HG02759 (cell line): ENCODE measurements around the gene RBM47.

ENCODE experiments used
- ATAC-seq: cut with Tn5 transposase; IDR thresholded peaks from one replicate; pipeline ENCODE4 v1.9.1; 2021; ENCODE audit warnings: mild to moderate bottlenecking, moderate library complexity; ENCODE audit not compliant: unreplicated experiment

RBM47 gene

DNA sequence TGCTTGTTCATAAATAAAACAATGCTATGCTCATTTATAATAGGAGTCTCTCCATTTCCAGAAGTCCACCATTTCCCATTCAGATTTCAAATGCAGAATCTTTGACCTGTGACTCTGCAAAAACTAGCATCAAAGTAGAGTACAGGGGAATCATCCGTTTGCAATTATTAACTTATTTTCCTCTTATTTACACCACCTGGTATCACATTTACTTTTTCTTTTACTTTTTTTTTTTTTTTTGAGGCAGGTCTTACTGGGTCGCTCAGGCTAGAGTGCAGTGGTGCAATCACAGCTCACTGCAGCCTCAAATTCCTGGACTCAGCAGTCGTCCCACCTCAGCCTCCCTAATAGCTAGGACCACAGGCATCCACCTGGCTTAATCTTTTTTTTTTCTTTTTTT is 37.6 kb downstream of the RBM47 start:
- no peak for ATAC-seq

DNA sequence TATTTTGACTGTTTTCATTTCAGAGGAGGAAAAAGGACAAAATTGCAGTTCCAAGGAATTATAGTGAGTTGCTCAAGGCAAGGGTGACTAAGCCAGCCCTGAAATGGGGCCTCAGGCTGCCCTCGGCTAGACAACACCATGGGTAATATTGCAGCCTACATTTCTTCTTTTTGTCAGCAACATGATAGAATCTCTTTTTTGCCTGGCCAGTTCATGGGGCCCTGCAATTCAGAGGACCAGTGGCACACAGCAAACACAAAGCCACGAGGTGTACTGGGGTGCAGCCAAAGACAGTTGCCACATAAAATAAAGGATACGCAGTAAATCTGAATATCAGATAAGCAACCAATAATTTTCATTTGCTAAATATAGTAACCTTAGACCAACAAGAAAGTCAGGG is 41.8 kb downstream of the RBM47 start:
- ATAC-seq = no peak

GRCh38 chr4:40587351-40587750 is 42.3 kb downstream of the RBM47 start:
- ATAC-seq = no peak

GRCh38 chr4:40586729-40587128 is 42.9 kb downstream of the RBM47 start:
- ATAC-seq = no peak

- no peak for ATAC-seq
These were observed 43.6 kb downstream of the RBM47 start for GRCh38 chr4:40586034-40586433.

DNA sequence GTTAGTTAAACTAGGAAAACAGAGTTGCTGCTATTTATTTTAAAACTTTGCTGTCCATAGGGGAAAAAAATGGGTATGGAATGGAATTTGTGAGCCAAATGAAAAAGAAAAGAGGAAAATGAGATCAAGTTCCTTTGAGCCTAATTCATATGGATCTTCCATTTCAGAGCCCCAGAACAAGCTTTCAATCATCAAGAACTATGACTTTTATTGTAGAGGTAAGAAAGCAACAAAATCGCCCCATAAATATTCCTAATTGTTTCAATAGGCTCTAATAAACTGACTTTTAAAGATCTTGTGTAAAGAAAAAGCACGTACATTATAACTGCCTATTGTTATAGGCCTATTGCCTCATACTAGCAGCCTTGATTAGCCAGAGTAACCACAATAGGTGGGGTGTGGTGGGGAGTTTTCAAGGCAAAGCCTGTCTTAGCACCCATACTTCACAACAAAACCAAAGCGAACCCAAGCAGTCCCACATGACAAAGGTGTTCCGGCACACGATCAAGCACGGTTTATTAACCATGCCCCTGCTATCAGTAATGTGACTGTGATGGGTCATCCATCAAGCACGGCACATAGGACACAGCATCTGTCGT is 44.4 kb downstream of the RBM47 start:
- ATAC-seq = no peak

DNA sequence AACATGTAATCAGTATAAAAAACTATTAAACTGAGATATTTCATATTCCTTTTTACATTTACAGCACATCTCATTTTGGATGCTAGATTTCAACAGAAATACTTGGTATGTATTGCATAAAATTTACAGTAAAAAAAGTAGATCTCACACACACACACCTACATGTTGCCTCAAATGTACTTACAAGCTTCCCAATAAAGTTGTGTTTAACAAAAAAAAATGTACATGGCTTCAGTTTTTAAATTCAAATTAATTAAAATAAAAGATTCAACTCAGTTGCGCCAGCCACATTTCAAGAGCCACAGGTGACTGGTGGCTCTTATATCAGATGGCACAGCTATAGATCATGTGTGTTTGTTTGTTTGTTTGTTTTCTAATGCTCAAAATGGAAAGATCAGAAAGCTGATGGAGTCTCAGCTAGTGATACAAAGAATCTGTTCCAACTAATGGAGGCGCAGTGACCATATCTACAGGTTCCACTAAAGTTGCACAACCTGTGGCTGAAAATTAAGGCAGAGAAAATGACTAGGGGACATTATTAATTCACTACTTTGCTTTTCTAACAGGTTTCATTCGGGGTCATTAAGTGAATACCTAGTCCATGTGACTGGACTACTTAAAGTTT is 45.0 kb downstream of the RBM47 start:
- no peak for ATAC-seq

DNA sequence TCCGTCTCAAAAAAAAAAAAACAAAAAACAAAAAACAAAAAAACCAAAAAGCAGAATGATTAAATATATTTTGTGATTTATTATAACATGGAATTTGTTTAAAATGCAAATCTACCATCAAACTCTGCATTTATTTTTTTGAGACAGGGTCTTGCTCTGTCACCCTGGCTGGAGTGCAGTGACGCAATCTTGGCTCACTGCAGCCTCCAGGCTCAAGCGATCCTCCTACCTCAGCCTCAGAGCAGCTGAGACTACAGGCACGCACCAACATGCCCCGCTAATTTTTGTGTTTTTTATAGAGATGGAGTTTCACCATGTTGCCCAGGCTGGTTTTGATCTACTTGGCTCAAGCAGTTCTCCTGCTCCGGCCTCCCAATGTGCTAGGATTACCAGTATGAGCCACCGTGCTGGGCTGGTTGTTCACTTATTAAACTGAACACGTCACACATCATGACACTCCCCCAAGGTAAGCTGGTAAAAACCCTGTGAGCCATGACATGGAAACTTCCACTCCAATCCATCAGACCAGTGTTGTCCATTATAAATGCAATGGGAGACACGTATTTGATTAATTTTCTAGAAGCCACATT is 45.7 kb downstream of the RBM47 start:
- no peak for ATAC-seq

- ATAC-seq = no peak
These were observed 47.3 kb downstream of the RBM47 start for GRCh38 chr4:40582413-40582812.

DNA sequence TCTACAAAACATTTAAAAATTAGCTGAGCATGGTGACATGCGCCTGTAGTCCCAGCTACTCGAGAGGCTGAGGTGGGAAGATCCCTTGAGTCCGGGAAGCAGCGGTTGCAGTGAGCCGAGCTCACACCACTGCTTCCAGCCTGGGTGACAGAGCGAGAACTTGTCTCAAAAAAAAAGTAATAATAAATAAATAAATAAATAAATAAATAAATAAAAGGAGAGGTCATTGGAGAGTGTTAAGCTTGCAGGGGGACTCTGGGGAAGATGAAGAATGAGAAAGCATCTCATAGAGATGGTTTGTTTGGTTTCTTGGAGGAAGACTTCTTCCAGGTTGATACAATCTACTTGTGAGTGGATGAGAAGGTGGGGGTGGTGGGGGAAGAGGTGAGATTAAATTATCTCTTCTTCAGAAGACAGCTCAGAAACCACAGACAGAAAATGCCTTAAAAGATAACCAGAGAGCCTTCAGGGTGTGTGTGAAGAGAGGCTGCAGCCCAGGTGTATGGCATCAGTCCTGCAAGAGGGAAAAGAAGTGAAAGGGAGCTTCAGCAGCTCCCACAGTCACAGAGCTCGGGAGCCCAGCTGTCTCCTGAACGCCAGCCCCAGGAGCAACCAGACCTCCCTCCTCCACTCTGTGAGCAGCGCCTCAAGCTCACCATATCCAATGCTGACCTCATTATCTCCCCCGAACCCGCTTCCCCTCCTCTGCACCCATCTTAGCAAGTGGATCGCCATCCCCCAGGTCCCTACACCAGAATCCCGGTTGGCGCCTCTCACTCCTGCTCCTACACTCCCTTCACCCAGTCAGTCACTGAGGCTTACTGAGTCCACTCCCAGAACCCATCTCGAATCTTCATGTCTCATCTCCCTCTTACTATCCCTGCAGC is 48.2 kb downstream of the RBM47 start:
- no peak for ATAC-seq

DNA sequence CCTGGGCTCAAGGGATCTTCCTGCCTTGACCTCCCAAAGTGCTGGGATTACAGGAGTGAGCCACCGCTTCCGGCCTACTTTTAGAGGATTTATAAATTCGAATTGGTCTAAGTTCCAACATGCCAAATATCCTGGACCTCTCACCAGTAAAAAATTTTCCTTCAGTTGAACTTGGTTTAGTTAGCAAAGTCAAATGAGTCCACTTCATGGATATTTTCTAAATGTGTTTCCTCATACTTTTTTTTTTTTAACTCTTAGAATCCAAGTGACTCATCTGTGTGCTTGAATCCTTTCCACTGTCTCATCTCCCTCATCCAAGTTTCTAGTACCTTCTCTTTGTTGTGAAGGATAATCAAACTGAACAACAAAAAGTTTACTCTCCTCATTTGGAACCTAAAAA is 49.7 kb downstream of the RBM47 start:
- ATAC-seq = no peak

- no peak for ATAC-seq
These were observed 51.9 kb downstream of the RBM47 start for GRCh38 chr4:40577588-40578253.

GRCh38 chr4:40576651-40577480 is 52.8 kb downstream of the RBM47 start:
- ATAC-seq = peak; percentile 71

DNA sequence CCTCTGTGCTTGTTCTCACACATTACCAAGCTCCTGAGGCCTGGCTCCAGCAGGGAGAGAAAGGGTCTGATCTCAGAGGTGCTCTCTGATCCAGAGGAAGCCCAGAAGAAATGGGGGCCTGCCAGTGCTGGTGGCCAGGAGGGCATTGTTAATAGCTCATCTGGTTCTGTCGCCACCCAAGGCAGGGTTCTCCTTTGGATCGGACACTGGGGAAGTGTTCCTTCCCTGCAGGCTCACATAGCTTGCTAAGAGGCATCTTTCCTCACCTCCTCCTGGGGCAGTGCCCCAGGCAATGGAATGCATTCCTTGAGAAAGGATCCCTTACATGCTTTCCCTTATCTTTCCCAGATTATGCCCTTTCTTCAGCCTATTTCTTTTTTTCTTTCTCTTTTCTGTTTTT is 53.8 kb downstream of the RBM47 start:
- ATAC-seq = no peak

DNA sequence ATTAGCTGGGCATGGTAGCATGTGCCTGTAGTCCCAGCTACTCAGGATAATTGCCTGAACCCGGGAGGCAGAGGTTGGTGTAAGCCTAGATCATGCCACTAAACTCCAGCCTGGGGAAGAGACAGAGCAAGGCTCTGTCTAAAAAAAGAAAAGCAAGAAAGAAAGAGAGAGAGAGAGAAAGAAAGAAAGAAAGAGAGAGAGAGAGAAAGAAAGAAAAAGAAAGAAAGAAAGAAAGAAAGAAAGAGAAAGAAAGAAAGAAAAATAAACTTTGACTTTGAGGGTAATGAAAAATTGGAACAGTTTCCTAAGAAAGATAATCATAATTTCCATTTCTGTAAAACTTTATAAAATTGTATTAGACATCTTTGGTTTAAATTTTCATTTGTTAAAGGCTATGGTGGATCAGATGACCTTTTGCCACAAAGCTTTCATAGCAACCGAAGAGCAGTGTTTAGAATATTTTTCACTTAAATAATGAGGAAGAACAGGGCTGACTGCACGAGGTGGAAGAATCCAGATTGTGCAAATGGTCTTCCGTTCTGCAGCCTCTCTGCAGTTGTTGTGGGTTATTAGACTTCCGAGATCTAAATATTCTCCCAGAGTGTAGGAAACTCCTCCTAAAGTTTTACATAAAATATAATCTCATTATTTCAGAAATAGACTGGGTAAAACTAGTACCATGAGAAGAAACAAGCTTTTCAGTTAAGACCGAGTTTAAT is 55.9 kb downstream of the RBM47 start:
- ATAC-seq = peak; percentile 20

- no peak for ATAC-seq
These were observed 56.9 kb downstream of the RBM47 start for GRCh38 chr4:40572692-40573310.

GRCh38 chr4:40571208-40571607 is 58.5 kb downstream of the RBM47 start:
- no peak for ATAC-seq

DNA sequence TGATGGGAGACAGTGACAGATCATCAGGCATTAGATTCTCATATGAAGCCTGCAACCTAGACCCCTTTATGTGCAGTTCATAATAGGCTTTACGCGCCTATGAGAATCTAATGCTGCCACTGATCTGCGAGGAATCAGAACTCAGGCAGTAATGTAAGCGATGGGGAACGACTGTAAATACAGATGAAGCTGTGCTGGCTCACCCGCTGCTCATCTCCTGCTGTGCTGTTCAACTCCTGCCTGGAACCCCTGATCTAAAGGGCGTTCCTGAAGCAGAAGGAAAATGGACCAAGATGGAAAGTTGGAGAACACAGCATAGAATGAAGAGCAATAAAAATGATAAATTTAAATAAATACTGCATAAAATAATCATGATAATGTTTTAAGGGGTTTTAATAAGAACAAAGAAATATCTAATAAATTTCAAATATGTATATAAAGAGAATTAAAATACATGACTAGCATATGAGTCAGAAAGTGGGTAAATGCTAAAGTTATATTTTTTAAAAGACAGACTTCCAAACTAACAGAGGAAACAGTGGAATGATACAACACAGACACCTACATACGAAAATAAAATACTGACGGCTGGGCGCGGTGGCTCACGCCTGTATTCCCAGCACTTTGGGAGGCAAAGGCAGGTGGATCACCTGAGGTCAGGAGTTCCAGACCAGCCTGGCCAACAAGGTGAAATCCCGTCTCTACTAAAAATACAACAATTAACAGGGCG is 59.2 kb downstream of the RBM47 start:
- ATAC-seq = no peak
